Right lobe of liver (tissue), 6 donors: ENCODE data around the gene KRT32. TPM values are rescaled to one million over a fixed set of nuclear protein-coding genes. Genes with fewer than 3 reads are reported as not detected.

Experiments used
- ATAC-seq, 4 donors: fragments of 200-7000 bp; cut with Tn5 transposase; one replicate each; pipeline ENCODE4 v1.9.1; 2020; ENCODE audit warnings: mild to moderate bottlenecking in 4 of 4, moderate library complexity in 4 of 4
- DNase-seq, 3 donors: peaks; one replicate each; pipeline ENCODE4 v3.0.0-alpha.2; 2020
- H3K27ac ChIP-seq, 3 donors: fragments of 200-600 bp; one replicate each; pipeline ENCODE4 v1.8.0; 2022
- H3K27me3 ChIP-seq, 2 donors: fragments of 200-600 bp; one replicate each; pipeline ENCODE4 v1.8.0; 2022
- H3K36me3 ChIP-seq, 4 donors: fragments of 200-600 bp; sonication (generic) in 1 of 4; one replicate each; pipeline versions ENCODE4 v1.5.1 to v1.8.0; 2017 to 2022; ENCODE audit warnings: control low read depth in 1 of 4
- H3K4me1 ChIP-seq, 4 donors: fragments of 200-600 bp; sonication (generic) in 1 of 4; one replicate each; pipeline versions ENCODE4 v1.5.1 to v1.8.0; 2017 to 2022; ENCODE audit warnings: control low read depth in 1 of 4
- H3K4me3 ChIP-seq, 3 donors: fragments of 200-600 bp; one replicate each; pipeline ENCODE4 v1.8.0; 2022
- H3K9me3 ChIP-seq, 4 donors: fragments of 200-600 bp; sonication (generic) in 1 of 4; one replicate each; pipeline versions ENCODE4 v1.5.1 to v1.8.0; 2017 to 2022; ENCODE audit warnings: control low read depth in 1 of 4
- CTCF ChIP-seq, 4 donors: fragments of 200-600 bp in 3 of 4; fragments of 450-650 bp in 1 of 4; IDR thresholded peaks; one replicate each; pipeline versions ENCODE4 v1.5.1 to v1.8.0; 2016 to 2022; ENCODE audit warnings: antibody characterized with exemption in 4 of 4, mild to moderate bottlenecking in 2 of 4
- POLR2A ChIP-seq: fragments of 450-650 bp; IDR thresholded peaks from one replicate; pipeline ENCODE4 v1.6.1; 2017; ENCODE audit warnings: antibody characterized with exemption, mild to moderate bottlenecking
- WGBS: methylation state at CpG from one replicate; pipeline ENCODE4 v1.1.6; 2018; ENCODE audit warnings: low coverage, low lambda C conversion rate; ENCODE audit not compliant: insufficient coverage; ENCODE audit errors: missing lambda C conversion rate; 5-methylcytosine and 5-hydroxymethylcytosine counted together
- intact Hi-C, 2 donors: fragments of 100-400 bp; cut with DNase I; formaldehyde crosslinking; loops; one replicate each; pipeline versions ENCODE4 v1.11.2 to v1.14.1; 2022
- total RNA-seq, 6 experiments: library from RNA; depleted of rRNA in 2 of 6; stranded (reverse); fragments of >200 nt in 2 of 6; fragmentation: NEBNext Ultra II Directional in 3 of 6; extraction: Animal tissue kit (Norgen Biotek cat#: 25700) in 3 of 6; gene quantifications; one replicate each; pipeline versions ENCODE4 v1.1.0 to v1.2.4, GENCODE V29; 2016 to 2023
- donor health status: DM: no; HTN: yes; CAD: no.
- donor health status: DM: no; HTN: no; CAD: no.
- donor health status: DM: no; HTN: no; CAD: no.
- donor health status: DM: no; HTN: yes; CAD: no.
- donor health status: DM: no; HTN: yes; CAD: no.

Gene KRT32
- total RNA-seq, 6 experiments from 2014 or later: not detected

- TF ChIP-seq POLR2A (no peak), CTCF (IDR thresholded peaks at IDR 0.05) (no peak)
- Histone ChIP-seq H3K27ac (no peak overlapping the region), H3K9me3 (no peaks in the 10 kb centered on the region), H3K27me3 (no peaks in the 10 kb centered on the region), H3K36me3 (no peaks in the 10 kb centered on the region), H3K4me1 (no peaks in the 10 kb centered on the region), H3K4me3 (no peak overlapping the region)
- ATAC-seq: peak in 2 of 4 donors; percentile 14 to 51
- no peak for DNase-seq
- 30% methylated on average over 2 of the region's 10 CpGs for WGBS
- intact Hi-C loops: no loop called here
Measured at GRCh38 chr17:41507315-41507880, 40.2 kb upstream of the KRT32 start.

GRCh38 chr17:41505809-41506767 is 38.9 kb upstream of the KRT32 start:
- Histone ChIP-seq H3K27me3 (no peaks in the 10 kb centered on the region), H3K4me3 (no peak overlapping the region), H3K4me1 (no peaks in the 10 kb centered on the region), H3K27ac (no peak overlapping the region), H3K9me3 (no peaks in the 10 kb centered on the region), H3K36me3 (no peaks in the 10 kb centered on the region)
- intact Hi-C loops: no loop called here
- no peak for TF ChIP-seq CTCF (IDR thresholded peaks at IDR 0.05)
- no peak for TF ChIP-seq POLR2A
- ATAC-seq (peak in 1 of 4 donors; percentile 53), DNase-seq (no peak)
- WGBS: 63% methylated on average over 11 of the region's 14 CpGs

DNA sequence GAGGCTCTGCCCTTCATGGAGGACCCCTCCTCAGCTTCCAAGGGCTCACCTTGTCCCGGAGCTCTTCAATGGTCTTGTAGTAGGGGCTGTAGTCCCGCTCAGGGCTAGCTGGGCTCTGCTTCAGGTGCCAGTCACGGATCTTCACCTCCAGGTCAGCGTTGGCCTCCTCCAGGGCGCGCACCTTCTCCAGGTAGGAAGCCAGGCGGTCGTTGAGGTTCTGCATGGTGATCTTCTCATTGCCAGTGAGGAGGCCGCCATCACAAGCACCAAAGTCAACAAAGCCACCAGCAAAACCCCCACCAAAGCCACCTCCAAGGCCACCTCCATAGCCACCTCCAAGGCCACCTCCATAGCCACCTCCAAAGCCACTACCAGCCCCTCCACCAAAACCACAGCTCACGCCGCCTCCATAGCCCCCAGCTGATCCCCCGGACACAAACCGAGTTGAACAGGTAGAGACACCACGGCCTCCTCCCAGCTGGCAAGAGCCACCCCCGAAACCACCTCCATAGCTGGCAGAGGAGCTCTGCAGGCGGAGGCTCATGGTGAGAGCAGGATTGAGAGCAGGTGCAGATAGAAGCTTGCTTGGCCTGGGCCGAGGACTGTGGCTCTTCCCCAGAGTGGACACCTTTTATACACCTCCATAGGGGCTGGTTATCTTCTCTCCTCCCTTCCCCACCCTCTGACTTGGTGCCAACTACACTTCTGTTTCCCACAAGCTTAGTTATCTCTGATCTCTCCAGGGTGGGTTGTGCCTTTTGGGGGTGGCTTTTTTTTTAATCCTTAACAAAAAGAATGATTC is 38.0 kb upstream of the KRT32 start, which contains the start of gene KRT13:
Gene KRT13 (minus strand): TSS at position 606 of the 802 bp plus-strand sequence. CDS start 62 bp downstream, at position 544.
- ATAC-seq: no peak
- H3K36me3 ChIP-seq: no peaks in the 10 kb centered on the region
- H3K9me3 ChIP-seq: no peaks in the 10 kb centered on the region
- intact Hi-C loops: no loop called here
- H3K27me3 ChIP-seq: no peaks in the 10 kb centered on the region
- H3K27ac ChIP-seq: no peak within 1 kb of the TSS
- 57% methylated on average over 6 of the region's 17 CpGs for WGBS
- TF ChIP-seq POLR2A: no peak
- no peak for TF ChIP-seq CTCF (IDR thresholded peaks at IDR 0.05)
- H3K4me3 ChIP-seq: no peak within 1 kb of the TSS
- H3K4me1 ChIP-seq: no peaks in the 10 kb centered on the region
- DNase-seq: no peak

DNA sequence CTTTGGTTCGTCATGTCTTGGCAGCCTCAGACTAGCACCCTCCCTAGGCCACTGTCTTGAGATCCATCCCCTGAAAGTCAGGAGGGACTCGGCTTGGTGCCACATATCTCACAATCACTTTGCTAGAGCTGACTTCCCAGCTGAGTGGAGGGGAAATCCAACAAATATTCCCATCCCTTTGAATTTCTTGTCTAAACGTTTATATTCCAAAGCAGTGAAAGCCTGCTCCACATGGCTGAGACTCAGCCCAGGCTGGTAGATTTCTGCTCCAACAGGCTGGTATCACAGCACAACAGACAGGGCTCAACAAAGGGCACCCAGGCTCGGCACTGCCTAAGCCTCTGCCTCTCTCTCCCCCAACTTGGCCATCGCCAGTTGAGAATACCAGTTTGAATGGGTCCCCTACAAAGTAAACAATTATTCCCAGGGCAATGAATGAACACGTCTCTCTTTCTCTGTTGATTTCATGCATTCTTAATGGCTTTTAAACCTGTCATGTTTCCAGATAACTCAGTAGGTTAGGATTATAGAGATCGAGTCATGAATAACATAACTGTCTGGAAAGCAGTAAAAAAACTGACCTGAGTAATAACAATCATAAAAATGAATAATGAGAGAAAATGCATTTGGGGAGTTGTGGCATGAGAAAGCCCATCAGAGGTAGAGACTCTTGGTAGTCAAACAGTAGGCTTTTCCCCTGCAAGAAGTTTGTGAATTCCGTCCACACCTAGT is 37.2 kb upstream of the KRT32 start:
- Histone ChIP-seq H3K27me3 (no peaks in the 10 kb centered on the region), H3K4me1 (no peaks in the 10 kb centered on the region), H3K4me3 (no peak overlapping the region), H3K36me3 (no peaks in the 10 kb centered on the region), H3K27ac (no peak overlapping the region), H3K9me3 (no peaks in the 10 kb centered on the region)
- WGBS: 52% methylated on average over 7 of the region's 8 CpGs
- ATAC-seq: no peak
- intact Hi-C loops: no loop called here
- no peak for TF ChIP-seq POLR2A
- TF ChIP-seq CTCF (IDR thresholded peaks at IDR 0.05): no peak
- DNase-seq: no peak
